HK-2 (cell line): ENCODE results near the gene TSPOAP1.

Experiments
- DNase-seq: peaks from one replicate; pipeline ENCODE4 v3.0.0-alpha.2; 2018; ENCODE audit not compliant: unreplicated experiment

TSPOAP1 gene

GRCh38 chr17:58316260-58316960 is 12.2 kb downstream of the TSPOAP1 start:
- DNase-seq = no peak

- no peak for DNase-seq
Measured at GRCh38 chr17:58315750-58316149, 12.8 kb downstream of the TSPOAP1 start.

GRCh38 chr17:58315281-58315711 is 13.3 kb downstream of the TSPOAP1 start:
- DNase-seq = no peak

DNA sequence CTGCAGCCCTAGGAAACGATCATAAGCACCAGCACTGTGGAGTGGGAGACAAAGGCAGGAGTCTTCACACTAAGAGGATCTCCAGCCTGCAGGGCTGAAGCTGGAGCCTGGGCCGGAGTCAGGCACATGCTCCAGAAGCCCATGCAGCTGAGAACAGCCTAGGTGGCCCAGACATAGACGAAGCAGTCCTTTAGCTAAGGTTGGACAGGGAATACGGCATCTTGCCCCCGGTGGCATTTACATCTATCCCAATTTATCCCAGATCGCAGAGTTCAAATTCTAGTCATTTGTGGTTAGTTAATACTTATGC is 13.9 kb downstream of the TSPOAP1 start:
- DNase-seq = no peak

DNA sequence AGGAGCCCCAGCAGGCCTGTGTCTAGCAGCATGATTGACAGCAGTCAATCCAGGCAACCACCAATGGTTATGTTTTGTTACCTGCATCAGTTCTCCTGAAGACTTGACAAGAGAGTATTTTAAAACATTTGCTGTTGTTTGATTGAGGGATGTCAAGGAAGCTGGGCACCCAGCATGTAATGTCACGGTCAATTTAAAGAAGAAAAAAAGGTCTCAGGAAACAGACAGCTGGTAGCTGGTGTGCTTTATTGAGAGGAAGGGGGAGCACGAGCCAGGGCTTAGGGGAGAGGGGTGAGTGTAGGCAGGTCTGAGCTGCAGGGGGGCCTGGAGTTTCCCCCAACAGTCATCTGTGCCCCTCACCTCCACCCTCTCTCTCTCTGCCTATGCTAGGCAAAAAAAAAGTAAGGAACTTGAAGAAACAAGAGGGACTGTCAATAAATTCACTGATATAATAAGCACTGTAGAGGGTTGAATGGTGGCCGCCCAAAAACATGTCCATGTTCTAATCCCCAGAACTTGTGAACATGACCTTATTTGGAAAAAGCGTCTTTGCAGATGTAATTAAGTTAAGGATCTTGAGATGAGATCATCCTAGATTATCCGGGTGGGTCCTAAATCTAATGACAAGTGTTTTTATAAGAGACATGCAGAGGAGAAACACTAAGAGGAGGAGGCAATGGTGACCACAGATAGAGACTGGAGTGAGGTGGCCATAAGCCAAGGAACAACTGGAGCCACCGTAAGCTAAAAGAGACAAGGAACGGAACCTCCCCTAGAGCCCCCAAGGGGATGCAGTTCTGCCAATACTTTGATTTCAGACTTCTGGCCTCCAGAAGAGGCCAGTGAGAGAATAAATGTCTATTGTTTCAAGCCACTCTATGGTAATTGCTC is 14.5 kb downstream of the TSPOAP1 start:
- DNase-seq = no peak

DNA sequence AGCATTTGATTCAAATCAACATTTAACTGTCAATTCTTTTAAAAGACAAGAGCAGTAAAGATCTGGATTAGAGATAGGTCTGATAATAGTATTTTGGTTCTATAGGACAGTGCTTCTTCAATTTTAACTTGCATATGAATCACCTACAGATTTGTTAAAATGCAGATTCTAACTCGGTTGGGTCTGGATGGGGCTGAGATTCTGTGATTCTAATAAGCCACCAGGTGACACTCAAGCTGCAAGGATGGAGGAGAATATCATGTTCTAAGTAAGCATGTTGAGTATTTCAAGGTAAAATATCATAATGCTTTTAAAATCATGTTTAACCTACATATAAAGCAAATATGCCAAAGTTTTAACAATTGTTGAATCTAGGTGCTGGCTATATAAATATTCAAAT is 15.8 kb downstream of the TSPOAP1 start:
- no peak for DNase-seq

DNA sequence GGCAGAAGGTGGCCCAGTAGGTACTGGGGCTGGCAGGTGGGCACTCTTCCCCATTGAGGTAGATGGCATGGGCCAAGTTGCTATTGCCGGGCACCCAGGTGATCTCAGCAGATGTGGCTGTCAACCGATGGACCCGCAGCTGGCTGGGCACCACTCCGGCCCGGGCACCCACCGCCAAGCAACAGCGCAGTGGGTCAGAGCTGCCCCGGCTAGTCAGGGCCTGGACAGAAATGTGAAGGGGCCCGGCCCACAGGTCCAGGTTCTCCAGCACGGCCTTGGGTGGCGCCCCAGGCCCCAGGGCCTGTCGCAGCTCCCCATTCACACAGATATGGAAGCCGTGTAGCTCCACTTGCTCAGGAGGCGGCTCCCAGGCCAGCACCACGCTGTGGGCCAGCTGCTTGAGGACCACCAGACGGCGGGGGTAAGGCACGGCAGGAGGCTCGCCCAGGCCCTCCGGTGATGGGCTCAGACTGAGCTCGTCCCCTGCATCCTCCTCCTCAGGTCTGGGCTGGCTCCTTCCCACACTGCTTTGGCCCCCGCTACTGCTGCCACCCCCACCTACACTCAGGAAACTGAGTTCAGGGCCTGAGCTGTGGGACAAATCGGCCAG is 16.5 kb downstream of the TSPOAP1 start:
- DNase-seq = no peak

GRCh38 chr17:58311429-58311894 is 17.1 kb downstream of the TSPOAP1 start:
- DNase-seq = no peak

- DNase-seq = no peak
Measured at GRCh38 chr17:58310511-58311428, 17.8 kb downstream of the TSPOAP1 start.

GRCh38 chr17:58309918-58310259 is 18.7 kb downstream of the TSPOAP1 start:
- DNase-seq = no peak

GRCh38 chr17:58308985-58309917 is 19.3 kb downstream of the TSPOAP1 start:
- no peak for DNase-seq

GRCh38 chr17:58308173-58308984 is 20.2 kb downstream of the TSPOAP1 start:
- no peak for DNase-seq

GRCh38 chr17:58307468-58308172 is 21.0 kb downstream of the TSPOAP1 start:
- no peak for DNase-seq

GRCh38 chr17:58306131-58306951 is 22.3 kb downstream of the TSPOAP1 start:
- no peak for DNase-seq

GRCh38 chr17:58305626-58306025 is 23.0 kb downstream of the TSPOAP1 start:
- DNase-seq = no peak

DNA sequence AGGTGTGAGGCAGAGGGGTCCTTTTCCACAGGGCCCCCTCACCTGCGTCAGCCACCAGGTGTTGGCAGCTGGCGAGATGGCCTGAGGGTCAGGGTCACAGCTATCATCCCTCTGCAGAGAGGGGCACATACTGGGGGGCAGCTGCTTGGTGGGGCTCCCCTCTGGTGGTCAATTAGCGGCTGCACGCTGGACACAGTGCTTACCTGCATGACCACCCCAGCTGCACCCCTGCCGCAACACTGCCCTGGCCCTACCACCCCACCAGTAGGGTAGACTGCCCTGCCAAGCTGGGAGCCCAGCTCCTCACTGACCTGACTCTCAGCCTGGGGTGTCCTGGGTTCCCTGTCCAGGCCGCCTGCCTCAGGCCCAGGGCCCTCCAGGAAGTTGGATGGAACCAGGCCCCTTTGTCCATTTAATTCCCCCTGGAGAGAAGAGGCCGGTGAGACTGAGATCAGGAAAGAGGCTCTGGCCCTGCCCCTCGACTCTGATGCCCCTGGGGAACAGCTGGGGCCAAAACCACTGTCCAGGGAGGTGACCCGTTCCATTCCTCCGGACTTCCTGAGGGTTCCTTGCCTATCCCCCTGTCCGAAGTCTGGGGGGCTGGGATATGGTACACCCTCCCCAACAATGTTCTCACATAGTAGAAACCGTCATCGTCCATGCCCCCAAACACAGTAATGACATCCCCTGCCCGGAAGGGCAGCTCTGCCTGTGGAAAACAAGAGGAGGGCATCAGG is 23.7 kb downstream of the TSPOAP1 start:
- DNase-seq = no peak

- peak; percentile 61 for DNase-seq
Measured at GRCh38 chr17:58303971-58304749, 24.4 kb downstream of the TSPOAP1 start.
